Sigmoid colon (tissue), 4 donors: ENCODE measurements around the gene DEGS2.

ENCODE experiments used
- EP300 ChIP-seq, 4 donors: sonication (generic); formaldehyde crosslinking; IDR thresholded peaks; one replicate each; pipeline ENCODE4 v1.6.1; 2017; ENCODE audit warnings: antibody characterized with exemption in 4 of 4
- TF ChIP-seq, protein P1 (sequence below), 4 experiments: fragments of 450-650 bp in 3 of 4; fragments of 200-600 bp in 1 of 4; IDR thresholded peaks; one replicate each; pipeline ENCODE4 v1.5.1; 2016 to 2019; ENCODE audit warnings: antibody characterized with exemption in 4 of 4, mild to moderate bottlenecking in 3 of 4, moderate library complexity in 2 of 4

DNA sequence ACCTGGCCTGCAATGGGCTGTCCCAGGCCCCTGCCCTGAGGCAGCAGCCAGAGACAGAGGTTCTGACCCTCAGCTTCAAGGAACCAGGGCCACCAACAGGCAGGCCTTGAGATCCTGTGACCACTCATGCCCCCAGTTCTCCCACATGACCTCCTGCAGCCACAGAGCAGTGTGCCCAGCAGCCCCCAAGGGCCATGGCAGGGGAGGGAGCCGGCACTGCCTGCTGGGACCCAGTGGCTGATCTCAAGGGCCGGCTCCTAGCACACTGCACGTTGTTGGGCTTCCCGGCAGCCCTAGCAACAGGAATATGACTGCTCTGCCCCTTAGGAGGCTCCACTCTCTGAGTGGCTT lies 14.8 kb downstream of the DEGS2 start:
- TF ChIP-seq EP300 (IDR thresholded peaks at IDR 0.05): no peak
- TF ChIP-seq, protein P1, sequence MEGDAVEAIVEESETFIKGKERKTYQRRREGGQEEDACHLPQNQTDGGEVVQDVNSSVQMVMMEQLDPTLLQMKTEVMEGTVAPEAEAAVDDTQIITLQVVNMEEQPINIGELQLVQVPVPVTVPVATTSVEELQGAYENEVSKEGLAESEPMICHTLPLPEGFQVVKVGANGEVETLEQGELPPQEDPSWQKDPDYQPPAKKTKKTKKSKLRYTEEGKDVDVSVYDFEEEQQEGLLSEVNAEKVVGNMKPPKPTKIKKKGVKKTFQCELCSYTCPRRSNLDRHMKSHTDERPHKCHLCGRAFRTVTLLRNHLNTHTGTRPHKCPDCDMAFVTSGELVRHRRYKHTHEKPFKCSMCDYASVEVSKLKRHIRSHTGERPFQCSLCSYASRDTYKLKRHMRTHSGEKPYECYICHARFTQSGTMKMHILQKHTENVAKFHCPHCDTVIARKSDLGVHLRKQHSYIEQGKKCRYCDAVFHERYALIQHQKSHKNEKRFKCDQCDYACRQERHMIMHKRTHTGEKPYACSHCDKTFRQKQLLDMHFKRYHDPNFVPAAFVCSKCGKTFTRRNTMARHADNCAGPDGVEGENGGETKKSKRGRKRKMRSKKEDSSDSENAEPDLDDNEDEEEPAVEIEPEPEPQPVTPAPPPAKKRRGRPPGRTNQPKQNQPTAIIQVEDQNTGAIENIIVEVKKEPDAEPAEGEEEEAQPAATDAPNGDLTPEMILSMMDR (IDR thresholded peaks at IDR 0.05): no peak
